GM12891 (cell line): ENCODE measurements around the gene MAPK8.

Experiments used
- PAX5 ChIP-seq: IDR thresholded peaks from 2 replicates; pipeline ENCODE4 v1.6.1; 2011; ENCODE audit warnings: low read length, moderate library complexity, mild to moderate bottlenecking; ENCODE audit not compliant: insufficient read depth, severe bottlenecking
- POLR2A ChIP-seq: IDR thresholded peaks from 2 replicates; pipeline ENCODE4 v1.6.1; 2011; ENCODE audit warnings: low read depth, low read length, control low read depth
- POLR2AphosphoS5 ChIP-seq: IDR thresholded peaks from 2 replicates; pipeline ENCODE4 v1.6.1; 2011; ENCODE audit warnings: low read depth, low read length, control low read depth
- POU2F2 ChIP-seq: IDR thresholded peaks from 2 replicates; pipeline ENCODE4 v1.6.1; 2011; ENCODE audit warnings: low read depth, mild to moderate bottlenecking, control low read depth, low read length, moderate library complexity
- SPI1 ChIP-seq: IDR thresholded peaks from 2 replicates; pipeline ENCODE4 v1.6.1; 2011; ENCODE audit warnings: low read depth, low read length, control low read depth
- TAF1 ChIP-seq: IDR thresholded peaks from 2 replicates; pipeline ENCODE4 v1.6.1; 2011; ENCODE audit warnings: low read depth, low read length, control low read depth

DNA sequence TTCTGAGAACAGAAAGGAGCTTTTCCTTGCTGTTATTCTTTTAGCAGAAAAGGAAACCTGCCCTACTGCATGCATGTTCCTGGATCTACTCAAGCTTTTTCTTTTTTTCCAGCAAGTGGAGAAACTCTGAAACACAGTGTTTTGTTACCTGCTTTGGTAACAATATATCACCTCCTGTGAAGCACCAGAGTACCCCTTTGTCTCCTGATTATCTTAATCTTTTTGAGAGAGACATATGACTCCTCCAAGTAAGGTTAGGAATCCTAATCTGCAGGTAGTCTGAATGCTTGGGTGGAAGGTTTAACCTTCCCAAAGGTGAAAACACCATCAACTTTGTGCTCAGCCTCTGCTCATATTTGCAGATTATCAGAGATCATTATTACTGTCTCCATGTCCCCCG is 93.1 kb downstream of the MAPK8 start:
- TF ChIP-seq POLR2A, result no peak
- TF ChIP-seq POLR2AphosphoS5, result no peak
- TF ChIP-seq POU2F2, result no peak
- no peak for TF ChIP-seq TAF1
- TF ChIP-seq SPI1, result no peak
- TF ChIP-seq PAX5, result no peak
